Glomerular endothelial cell (primary cell): Measurements from ENCODE around the gene CYP27A1. TPM values are rescaled to one million over a fixed set of nuclear protein-coding genes. Genes with fewer than 3 reads are reported as not detected.
"Not testable (repeated sequence)": the region's sequence is repeated elsewhere in the genome, so short reads cannot be mapped to it uniquely, and the experiment has no call there.

ENCODE experiments used
- DNase-seq: peaks from one replicate; pipeline ENCODE4 v3.0.0-alpha.2; 2011; ENCODE audit warnings: low read depth, low spot score; ENCODE audit errors: extremely low read depth
- total RNA-seq: library from RNA; depleted of rRNA; stranded (reverse); fragments of >200 nt; gene quantifications from 2 replicates; pipeline ENCODE4 v1.2.3, GENCODE V29; 2015

The CYP27A1 gene
- total RNA-seq, 1 donor from 2014 or later: 24.0 TPM

DNA sequence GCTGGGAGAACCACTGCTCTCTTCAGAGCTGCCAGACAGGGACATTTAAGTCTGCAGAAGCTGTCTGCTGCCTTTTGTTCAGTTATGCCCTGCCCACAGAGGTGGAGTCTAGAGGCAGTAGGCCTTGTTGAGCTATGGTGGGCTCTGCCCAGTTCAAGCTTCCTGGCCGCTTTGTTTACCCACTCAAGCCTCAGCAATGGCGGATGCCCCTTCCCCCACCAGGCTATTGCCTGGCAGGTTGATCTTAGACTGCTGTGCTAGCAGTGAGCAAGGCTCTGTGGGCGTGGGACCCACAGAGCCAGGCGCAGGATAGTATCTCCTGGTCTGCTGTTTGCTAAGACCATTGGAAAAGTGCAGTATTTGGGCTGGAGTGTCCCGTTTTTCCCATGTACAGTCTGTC, 9.2 kb upstream of the CYP27A1 start:
- not testable (repeated sequence) for DNase-seq

DNA sequence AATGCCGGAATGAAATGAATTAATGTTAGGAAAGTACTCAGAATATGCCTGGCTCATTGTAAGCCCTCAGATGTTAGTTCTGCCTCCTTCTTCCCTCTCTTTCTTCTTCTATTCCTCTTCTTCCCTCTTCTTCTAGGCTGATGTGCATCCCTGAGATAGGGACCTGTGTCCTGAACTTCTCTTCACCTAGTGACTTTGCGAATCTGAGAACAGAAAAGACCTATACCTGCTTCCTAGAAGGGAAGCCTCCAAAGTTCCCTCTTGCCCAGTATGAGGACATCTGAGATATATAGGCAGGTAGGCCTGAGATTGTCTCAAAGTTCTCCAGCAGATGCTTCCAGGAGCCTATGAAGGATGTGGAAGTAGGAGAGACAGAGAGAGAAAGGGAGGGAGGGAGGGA, 8.1 kb upstream of the CYP27A1 start:
- DNase-seq: no peak

DNA sequence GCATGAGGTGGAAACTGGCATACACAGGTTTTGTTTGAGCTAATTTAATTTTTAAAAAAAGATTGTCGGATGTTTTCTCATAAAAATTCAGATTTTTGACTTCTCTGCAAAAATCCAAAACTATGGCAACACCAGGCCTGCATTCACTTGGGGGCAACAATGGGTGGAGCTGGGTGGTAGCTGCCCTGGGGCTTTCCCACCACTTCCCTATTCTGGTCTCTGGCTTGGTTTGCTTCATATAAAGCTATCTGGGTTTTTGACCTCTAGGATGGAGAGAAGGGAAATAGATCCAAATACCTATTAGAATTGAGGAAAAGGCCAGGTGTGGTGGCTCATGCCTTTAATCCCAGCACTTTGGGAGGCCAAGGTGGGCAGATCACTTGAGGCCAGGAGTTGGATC, 5.5 kb upstream of the CYP27A1 start:
- no peak for DNase-seq

DNA sequence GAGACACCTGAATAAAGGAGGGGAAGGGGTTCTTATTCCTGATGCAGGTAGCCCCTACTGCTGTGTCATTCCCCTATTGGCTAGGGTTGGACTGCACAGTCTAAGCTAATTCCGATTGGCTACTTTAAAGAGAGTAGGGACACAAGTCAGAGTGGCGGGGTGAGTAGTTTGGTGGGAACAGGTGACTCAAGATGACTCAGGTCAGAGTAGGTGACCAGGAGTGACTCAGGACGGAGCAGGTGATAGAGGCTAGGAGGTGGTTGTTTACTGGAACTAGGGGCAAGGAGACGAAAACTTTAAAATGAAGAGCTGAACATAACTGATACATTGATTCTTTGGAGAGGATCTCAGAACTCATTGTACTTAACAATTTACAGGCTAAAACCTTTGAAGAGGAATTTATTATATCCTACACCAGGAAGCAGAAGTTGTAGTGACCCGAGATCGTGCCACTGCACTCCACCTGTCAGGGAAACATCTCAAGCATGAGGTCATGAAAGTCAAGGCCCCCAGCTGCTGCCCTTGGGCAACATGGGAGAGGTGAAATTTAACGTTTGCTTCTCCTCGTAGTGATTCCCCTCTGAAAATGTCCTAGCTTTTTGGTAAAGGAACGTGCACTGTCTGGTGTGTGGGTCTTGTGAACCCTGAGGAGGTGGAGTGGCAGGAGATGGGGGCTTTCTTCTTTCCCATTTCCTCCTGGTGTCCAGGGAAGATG, 4.5 kb upstream of the CYP27A1 start:
- no peak for DNase-seq

DNA sequence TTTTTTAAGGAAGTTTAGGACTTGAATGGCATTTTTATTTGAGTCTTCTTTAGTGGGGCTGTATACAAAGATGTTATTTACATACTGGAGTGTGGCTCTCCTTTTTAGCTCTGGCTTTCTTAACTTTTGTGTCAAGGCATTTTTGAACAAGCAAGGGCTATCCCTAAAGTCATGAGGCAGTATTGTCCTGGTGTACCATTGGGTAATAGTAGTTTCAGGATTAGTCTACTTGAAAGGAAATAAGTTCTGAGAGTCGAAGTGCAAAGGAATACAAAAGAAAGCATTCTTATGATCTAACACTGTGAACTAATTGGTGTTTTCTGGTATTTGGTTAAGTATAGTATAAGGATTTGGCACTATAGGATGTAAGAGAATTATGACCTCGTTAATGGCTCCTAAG, 1.9 kb upstream of the CYP27A1 start:
- no peak for DNase-seq

DNA sequence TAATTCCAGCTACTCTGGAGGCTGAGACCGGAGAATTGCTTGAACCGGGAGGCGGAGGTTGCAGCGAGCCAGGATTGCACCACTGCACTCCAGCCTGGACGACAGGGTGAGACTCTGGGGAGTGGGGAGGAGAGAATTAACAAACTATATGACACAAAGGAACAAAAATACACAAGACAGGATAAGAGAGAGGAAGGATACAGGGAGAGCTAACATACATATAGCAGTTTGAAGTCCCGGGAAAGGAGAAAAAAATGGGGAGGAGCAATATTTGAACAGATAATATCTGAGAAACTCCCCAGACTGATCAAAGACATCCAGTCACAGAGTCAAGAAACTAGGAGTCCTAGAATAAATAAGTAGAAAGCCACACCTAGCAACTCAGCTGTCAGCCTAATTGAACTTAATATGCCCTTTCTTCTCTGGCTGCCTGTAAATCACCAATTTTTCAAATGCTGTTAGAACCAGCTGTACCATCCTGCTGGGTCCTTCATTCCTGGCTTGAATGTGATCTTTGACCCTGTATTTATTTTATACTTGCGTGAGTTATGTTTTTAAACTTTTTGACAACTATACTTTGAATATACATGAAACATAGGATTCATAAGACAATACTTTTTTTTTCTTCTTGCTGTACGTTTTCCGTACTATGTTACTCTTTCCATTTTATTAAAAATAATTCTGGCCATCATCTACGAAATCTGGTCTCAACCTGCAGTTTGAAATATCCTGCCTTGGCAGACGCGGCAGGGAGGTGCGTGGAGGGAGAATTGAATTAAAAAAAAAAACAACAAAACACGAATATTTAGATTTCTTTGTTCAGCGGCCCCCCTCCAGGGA, 876 bp upstream of the CYP27A1 start:
- DNase-seq: no peak

DNA sequence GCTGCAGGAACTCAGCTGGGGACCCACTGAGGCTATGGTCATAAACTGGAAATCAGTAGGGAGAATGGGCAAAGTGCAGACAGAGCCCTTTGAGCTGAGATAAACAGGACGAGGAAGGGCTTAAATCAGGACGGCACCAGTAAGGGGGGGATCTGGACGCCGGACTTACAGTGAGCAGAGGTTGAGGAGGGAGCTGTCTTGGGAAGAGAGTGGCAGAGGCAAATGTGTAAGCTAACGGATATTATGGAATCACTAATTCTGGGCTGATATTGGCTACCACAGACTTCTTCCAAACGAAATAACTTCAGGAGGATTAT, 539 bp downstream of the CYP27A1 start:
- DNase-seq: no peak

DNA sequence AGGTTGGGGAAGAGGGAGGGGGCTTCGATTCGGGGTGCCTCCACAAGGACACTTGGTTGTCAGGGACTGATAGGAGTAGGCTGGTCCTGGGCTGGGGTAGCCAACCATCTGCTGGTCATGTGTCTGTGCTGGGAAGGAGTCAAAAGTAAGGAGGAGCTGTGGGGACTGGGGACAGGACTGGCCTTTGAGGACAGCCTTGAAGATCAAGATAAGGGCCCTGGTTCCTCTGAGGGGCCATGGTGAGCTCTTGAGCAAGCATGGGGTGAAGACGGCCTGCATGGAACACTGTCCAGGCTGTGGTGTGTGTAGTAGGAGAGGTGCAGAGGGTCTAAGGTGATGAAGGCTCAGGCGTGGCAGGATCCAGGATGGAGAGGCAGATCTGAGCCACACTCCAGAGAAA, 1.7 kb downstream of the CYP27A1 start:
- DNase-seq: no peak

DNA sequence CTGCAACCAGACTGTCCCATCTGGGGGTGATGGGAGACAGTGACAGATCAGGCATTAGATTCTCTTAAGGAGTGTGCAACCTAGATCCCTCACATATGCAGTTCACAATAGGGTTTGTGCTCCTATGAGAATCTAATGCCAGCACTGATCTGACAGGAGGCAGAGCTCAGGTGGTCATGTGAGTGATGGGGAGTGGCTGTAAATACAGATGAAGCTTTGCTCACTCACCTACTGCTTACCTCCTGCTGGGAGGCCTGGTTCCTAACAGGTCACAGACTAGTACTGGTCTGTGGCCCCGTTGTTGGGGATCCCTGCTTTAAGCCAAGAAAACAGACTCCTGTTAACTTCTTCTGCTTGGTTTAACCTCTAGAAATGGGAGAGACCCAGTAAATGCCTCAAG, 3.2 kb downstream of the CYP27A1 start:
- no peak for DNase-seq

DNA sequence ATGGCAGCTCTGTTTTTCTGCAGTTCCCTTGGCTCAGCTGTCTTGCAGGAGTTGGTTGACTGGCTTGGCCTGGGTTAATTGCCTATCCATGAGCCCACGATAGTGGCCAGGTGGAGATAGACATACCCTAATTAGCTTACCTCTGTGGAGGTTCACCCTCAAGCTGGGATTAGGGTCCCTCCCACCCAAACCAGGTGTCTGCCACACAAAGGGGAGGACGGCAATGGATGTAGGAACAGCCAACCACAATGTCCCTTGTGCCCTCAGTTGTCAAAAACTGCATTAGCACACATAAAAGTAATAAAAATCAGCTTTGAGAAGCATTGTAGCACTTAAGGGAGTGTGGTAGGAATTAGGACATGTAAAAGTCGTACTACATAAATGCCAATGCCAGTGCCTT, 4.2 kb downstream of the CYP27A1 start:
- DNase-seq: no peak

DNA sequence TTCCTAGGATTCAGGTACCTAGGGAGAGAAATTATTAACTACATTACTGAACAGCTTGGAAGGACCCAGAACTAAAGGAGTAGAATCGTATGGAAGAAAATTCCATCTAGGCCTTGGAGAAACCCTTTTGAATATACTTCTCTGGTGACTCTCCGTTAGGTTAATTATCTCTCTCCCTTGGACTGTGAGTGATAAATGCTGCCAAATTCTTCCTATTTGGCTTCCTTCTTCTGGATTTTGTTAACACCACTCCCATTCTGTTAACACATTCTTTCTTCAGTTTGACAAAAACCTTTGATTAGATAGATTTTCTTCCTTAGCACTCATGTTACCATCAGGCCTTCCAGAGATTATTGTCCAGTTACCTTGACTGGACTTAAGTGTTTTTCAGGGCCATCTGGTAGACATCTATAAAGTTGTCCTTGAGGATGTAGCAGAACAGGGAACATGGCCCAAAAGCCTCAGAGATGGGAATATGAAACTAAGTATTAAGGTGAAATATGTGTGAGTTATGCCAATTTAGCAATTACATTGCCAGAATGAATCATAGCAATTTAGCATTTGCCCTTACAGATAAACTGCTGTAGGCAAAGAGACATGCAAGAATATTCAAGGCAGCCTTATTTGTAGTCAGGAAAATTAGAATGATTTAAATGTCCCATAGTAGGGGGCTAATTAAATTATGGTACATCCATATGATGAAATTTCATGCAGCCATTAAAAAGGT, 6.7 kb downstream of the CYP27A1 start:
- DNase-seq: no peak

DNA sequence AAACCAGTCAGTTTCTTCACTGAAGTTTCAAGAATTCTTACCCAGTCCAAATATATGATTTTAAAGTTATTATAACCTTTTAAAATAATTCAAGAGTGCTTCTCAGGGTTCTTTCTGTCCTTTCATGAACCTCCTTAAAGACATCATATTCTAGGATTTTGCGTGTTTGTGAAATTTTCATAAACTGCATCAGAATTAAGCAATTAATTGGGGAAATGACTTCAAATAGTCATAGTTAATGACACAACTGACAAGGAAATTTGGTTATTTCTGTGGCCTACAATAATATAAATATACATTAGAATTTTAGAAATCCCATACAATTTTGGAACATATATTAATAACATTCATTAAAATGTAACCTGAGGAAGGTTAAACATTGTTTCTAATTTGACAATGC, 10.5 kb downstream of the CYP27A1 start:
- no peak for DNase-seq

DNA sequence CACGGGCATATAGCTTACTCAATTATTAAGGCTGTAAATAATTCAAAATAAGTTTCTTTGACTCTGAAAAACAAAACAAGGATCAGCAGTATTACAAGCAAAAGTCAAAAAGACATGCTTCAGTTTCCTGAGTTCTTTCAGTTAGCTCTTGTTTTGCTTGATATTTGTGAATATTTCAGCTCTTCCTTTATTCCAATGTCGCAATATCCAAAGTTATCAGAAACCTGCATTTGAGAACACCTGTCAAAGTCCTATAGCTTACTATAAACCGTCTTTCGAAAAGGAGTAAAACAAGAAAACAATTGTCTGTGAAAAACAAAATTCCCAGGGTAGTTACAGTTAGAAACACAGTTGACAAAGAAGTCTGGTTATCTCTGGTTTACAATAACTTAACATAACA, 14.7 kb downstream of the CYP27A1 start:
- DNase-seq: no peak

DNA sequence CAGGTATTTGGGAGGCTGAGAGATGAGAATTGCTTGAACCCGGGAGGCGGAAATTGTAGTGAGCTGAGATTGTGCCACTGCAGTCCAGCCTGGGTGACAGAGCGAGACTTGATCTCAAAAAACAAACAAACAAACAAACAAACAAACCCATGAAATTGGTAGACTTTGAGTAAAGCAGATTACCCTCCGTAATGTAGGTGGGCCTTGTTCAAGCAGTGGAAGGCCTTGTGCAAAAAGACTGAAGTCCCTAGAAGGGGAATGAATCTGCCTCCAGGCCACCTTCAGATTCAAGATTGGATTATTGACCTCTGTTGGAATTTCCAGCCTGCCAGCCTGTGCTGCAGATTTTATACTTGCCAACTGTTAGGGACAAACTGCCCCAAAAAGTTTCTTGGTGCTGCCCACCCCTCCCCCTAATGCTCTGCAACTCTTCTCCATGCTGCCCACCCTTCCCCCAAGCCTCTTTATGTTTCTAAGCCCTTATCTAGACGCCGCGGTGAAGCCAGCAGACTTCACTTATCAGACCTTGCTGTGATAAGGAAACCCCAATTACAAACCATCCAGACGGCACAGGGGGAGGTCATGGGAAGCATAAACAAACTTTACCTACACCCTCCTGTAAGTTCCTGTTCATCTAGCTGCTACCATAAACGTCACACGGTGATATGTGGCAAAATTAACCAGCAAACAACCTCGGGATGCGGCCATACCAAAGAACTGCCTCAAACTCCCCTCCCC, 17.0 kb downstream of the CYP27A1 start:
- DNase-seq: no peak

DNA sequence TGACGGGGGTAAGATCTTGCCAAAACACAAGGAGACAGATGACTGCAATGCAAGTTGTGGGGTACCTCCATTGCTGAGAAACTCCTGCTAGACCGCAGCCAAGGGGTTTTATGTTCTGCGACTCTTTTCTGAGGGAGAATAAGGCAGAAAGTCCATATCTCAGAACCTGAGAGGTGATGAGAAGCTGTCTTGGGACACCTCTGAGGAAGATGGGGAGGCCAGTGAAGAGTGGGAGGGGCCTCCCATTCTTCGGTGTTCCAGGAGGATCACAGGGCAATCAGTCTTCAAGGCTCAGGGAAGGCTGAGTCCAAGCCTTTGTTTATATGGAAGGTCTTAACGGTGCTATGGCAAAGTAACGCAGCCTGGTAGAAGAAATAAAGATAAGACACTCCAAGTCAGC, 18.0 kb downstream of the CYP27A1 start:
- DNase-seq: no peak

DNA sequence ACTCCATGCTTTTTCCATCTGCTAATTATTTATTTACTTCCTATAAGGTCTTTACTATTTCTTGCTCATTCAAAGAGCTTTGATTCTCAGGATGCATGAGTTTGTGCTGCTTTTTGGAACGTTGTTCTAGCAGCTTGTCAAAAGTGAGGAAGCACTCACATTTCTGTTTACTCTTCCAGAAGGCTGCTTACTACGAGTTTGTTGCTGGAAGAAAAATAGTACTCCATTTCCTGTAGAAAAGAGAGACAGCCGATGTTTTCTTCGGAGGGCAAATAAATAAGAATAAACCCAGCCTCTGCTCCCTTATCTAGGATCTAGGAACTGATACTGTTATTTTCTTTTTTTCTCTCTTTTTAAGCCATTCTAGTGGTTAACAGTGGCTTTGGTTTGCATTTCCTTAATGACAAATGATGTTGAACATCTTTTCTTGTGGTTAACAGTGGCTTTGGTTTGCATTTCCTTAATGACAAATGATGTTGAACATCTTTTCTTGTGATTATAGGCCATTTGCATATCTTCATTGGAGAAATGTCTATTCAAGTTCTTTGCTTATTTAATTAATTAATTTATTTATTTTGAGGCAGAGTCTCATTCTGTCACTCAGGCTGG, 20.5 kb downstream of the CYP27A1 start:
- no peak for DNase-seq

DNA sequence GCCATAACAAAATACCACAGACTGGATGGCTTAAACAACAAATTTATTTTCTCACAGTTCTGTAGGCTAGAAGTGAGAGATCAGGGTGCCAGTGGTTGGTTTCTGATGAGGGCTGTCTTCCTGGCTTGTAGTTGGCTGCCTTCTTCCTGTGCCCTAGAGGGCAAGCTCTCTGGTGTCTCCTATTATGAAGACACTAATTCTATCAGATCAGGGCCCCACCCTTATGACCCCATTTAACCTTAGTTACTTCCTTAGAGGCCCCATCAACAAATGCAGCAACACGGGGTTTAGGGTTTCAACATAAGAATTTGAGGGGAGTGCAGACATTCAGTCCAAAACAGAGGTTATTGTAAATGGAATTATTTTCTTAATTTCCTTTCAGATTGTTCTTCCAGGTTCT, 22.9 kb downstream of the CYP27A1 start:
- no peak for DNase-seq

DNA sequence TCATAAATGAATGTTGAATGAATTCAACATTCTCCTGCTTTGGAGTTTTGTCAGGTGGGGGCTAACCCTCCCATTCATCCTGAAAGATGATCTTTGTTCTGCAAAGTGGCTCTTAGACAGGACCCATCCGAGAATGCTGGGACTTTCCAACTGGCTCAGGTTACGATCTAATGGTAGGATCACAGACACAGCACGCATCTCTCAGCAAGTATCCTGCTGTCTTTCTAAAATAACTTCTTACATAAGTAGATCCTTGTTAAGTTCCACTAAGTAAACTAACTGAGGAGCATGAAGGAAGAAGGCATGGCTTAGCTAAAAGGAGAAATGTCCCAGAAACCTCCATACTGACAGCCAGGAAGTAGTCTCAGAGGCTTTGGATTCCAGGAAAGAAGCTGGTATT, 23.7 kb downstream of the CYP27A1 start:
- no peak for DNase-seq

DNA sequence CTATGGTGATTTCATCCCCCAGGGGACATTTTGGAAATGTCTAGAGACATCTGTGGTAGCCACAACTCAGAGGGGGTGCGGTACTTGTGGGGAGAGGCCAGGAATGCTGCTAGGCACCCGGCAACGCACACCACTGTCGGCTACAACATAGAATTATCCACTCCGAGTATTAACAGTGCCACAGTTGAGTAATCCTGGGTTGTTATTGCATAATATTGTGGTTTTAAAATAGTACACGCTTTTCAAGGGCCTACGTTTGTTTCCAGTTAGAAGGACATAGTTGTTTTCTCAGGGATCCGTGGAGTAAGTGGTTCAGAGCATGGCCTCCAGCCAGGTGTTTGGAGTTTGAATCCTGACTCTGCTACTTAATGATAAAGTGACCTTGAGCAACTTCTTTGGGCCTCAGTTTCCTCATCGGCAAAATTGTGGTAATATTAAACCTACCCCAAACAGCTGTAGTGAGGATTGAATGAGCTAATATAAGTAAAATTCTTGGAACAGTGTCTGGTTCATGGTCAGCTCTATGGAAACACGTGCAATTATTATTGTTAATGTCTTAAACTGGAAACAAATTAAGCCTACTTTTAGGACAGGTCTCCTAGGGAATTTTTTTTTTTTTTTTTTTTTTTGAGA, 24.5 kb downstream of the CYP27A1 start:
- DNase-seq: no peak

DNA sequence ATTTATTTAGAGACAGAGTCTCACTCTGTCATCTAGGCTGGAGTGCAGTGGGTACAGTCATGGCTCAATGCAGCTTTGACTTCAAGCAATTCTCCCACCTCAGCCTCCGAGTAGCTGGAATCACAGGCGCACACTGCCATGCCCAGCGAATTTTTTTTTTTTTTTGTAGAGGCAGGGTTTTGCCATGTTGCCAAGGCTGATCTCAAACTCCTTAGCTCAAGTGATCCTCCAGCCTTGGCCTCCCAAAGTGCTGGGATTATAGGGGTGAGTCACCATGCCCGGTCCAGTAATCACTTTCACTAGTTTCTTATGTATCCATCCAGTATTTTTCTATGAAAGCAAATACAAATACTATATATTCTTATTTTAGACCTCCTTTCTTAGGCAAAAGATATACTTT, 25.7 kb downstream of the CYP27A1 start:
- DNase-seq: no peak
